Activated naive CD8-positive, alpha-beta T cell treated with anti-CD3 and anti-CD28 coated beads, Interleukin-2, amount 50 U/mL, for 24 hours (primary cell): Measurements from ENCODE around the gene TEX47.

Experiments used
- ATAC-seq: fragments of 150-1000 bp; cut with Tn5 transposase; one replicate; pipeline ENCODE4 v1.10.0; 2021
- DNase-seq: peaks from one replicate; pipeline ENCODE4 v3.0.0; 2021
- H3K27ac Mint-ChIP-seq: one replicate; pipeline ENCODE4 v1.8.0; 2021; ENCODE audit warnings: mild to moderate bottlenecking, mixed read lengths
- H3K27me3 Mint-ChIP-seq: one replicate; pipeline ENCODE4 v1.8.0; 2021; ENCODE audit warnings: mixed read lengths
- H3K36me3 Mint-ChIP-seq: one replicate; pipeline ENCODE4 v1.8.0; 2021; ENCODE audit warnings: low read depth, mixed read lengths
- H3K4me1 Mint-ChIP-seq: one replicate; pipeline ENCODE4 v1.8.0; 2021; ENCODE audit warnings: mixed read lengths
- H3K4me3 Mint-ChIP-seq: one replicate; pipeline ENCODE4 v1.8.0; 2021; ENCODE audit warnings: mild to moderate bottlenecking, moderate library complexity, mixed read lengths
- H3K9me3 Mint-ChIP-seq: one replicate; pipeline ENCODE4 v1.8.0; 2021; ENCODE audit warnings: mixed read lengths

The TEX47 gene

DNA sequence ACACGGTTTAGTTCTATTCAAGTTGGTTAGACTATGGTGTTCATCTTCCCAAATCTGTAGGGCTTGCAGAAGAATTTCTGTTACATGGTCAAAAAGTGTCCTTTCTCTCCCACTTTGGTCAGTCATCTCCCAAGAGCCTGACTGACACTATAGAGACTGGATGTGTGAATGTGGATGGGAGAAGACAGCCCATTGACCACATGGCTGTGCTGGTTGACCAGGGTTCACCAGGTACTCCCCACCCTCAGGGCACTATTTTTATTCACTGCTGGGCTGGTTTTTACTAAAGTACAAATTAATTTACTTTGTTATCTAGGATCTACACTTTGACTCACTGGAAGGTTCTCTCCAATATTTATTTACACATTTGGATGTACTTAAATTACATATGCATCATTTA lies 33.8 kb downstream of the TEX47 start:
- no peaks in the 10 kb centered on the region for H3K36me3 Mint-ChIP-seq

DNA sequence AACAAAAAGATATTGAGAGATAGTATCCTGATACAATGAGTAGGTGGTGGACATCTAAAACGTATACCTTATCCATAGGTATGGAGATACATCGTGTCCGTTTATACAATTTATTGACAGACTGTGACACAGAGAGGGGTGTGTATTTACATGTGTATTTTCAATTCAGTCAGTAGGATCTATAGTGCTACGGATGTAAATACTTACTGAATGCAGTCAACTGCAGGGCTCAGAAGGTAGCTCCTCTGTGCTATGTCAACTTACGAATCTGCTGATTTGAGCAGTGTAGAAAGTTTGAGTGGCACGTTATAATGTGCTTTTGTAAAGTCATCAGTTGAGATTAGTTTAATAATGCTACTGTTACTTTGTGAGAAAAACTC lies 35.4 kb downstream of the TEX47 start:
- ATAC-seq, result no peak
- Mint-ChIP-seq H3K36me3 (no peaks in the 10 kb centered on the region), H3K27ac (no peak overlapping the region), H3K4me1 (peaks cover 5% of the 10 kb centered on the region), H3K4me3 (no peak overlapping the region), H3K27me3 (peaks cover 39% of the 10 kb centered on the region), H3K9me3 (no peaks in the 10 kb centered on the region)
- no peak for DNase-seq

More for the DNA sequence above, 33.8 kb downstream of the TEX47 start:
- DNase-seq (no peak), ATAC-seq (no peak)
- Mint-ChIP-seq H3K4me1 (peaks cover 5% of the 10 kb centered on the region), H3K4me3 (no peak overlapping the region), H3K27me3 (peaks cover 35% of the 10 kb centered on the region), H3K27ac (no peak overlapping the region), H3K9me3 (no peaks in the 10 kb centered on the region)

DNA sequence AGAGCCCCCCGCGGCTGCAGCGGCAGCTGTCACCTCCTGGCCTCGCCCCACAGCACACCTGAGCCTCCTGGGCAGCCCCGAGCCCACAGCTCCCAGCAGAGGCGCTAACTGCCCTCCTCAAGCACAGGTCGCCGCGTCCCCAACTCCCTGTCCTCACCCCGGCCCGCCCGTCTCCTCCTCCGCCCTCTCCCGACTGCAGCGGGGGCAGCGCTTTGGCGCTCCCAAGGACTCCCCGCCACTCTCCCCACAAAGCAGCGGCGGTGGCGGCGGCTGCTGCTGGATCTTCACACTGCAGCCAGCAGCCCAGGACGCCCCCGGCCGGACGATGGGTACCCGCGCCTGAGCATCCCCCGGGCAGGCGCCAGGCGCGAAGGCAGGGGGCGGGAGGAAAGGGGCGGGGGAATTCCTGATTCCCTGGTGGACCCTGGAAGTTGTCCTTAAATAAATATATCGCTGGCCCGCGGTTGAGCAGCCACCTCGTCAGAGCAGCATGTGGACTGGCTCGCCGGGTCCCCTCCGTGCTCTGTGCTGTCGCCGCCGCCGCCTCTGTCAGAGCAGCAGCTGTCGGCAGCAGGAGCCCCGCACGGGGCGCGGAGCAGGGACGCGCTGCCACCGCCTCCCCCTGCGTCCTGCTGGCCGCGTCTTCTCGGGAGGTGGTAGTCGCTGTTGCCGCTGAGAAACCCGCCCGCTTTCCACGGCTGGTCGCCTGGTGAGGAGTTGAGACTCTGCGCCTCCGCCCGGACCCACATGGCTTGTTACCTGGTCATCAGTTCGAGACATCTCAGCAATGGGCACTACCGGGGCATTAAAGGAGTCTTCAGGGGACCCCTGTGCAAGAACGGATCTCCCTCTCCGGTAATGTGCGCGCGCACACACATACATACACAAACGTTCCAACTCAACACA lies 36.1 kb downstream of the TEX47 start, which contains the start of gene ZNF804B:
ZNF804B (plus strand) TSS at position 471 of the 906 bp plus-strand sequence; CDS start at position 748, 277 bp downstream.
- no peak within 1 kb of the TSS for H3K27ac Mint-ChIP-seq
- DNase-seq (peak; percentile 1), ATAC-seq (no peak)
- H3K36me3 Mint-ChIP-seq, result no peaks in the 10 kb centered on the region
- H3K4me3 Mint-ChIP-seq, result no peak within 1 kb of the TSS
- H3K9me3 Mint-ChIP-seq, result no peaks in the 10 kb centered on the region
- peaks cover 41% of the 10 kb centered on the region for H3K27me3 Mint-ChIP-seq
- peaks cover 5% of the 10 kb centered on the region for H3K4me1 Mint-ChIP-seq

DNA sequence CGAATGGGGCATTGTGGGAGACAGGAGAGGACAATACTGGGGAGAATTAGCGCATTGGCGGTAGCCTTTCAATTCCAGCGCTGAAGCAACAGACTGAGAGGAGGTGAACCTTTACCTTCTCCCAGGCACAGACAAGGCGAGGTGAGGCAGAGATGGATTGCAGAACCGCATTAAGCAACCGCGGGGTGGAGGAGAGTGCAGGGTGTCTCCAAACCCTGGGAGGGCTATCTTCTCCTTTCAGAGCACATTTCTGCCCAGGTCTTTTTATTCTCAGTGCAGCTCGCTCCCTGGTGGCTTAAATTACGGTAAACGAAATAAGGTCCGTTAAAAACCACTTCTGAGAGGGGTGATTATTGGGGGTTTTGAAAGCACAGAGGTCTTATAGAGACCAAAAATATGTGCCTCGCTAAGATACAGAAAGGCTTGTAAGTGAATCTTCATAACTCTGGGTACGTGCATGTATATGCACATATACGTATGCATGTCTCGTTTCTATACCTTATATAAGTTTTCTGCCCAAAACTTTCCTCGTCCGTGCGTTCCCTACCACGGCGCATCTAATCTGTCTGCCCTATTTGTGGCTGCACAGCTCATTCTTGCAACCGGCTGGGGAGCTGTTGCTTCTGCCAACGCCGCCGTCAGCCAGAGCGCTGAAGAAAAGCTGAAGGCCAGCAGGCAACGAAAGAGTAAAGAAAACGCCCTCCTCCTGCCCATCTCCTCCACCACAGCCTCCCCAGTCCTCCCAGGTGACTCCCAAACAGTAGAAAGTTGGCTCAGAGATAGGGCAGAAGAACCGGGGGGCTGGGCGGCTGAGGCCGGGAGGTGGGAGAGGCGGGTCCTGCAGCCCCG lies 36.9 kb downstream of the TEX47 start:
- Mint-ChIP-seq H3K4me1 (peaks cover 5% of the 10 kb centered on the region), H3K27me3 (peaks cover 45% of the 10 kb centered on the region), H3K4me3 (no peak overlapping the region), H3K9me3 (no peaks in the 10 kb centered on the region), H3K36me3 (no peaks in the 10 kb centered on the region), H3K27ac (no peak overlapping the region)
- DNase-seq (no peak), ATAC-seq (no peak)

DNA sequence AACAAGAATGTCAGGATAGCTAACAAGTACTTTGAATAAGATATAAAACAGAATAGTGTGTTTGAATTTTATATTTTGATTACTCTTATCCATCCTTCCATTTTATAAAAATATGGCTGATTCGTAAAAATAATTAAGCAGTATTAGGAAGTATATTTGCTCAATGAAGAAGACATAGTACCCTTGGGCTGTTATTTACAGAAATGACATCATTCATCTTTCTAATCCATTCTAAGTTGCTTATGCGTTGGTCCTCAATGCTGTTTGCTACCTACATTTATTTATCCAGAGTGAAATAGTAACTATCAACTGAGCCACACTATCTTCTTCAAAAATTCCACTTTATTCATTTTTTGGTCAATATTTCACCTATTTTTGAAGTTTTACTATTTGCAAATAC lies 38.2 kb downstream of the TEX47 start:
- Mint-ChIP-seq H3K9me3 (no peaks in the 10 kb centered on the region), H3K27me3 (peaks cover 44% of the 10 kb centered on the region), H3K4me3 (no peak overlapping the region), H3K27ac (no peak overlapping the region), H3K4me1 (peaks cover 5% of the 10 kb centered on the region), H3K36me3 (no peaks in the 10 kb centered on the region)
- no peak for ATAC-seq
- DNase-seq, result no peak

DNA sequence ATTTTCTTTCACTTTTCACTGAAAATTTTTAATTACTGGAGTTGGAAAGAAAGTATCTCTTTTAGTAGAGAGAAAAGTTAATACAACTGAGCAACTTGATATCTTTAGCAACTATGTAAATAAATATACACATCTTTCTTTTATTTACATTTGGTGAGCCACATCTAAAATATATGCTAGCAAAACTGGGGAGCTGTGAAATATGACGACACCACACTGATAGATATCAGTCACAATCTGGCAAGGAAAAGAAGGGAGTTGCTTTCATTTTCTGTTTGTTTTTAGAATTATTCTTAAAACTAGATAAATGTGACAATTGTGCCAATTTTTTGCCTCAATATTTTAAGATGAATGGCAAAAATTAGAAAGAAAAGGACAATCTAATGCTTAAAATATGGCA lies 38.7 kb downstream of the TEX47 start:
- Mint-ChIP-seq H3K4me1 (peaks cover 5% of the 10 kb centered on the region), H3K27ac (no peak overlapping the region), H3K27me3 (peaks cover 41% of the 10 kb centered on the region), H3K36me3 (no peaks in the 10 kb centered on the region), H3K4me3 (no peak overlapping the region), H3K9me3 (no peaks in the 10 kb centered on the region)
- DNase-seq, result no peak
- ATAC-seq, result no peak

DNA sequence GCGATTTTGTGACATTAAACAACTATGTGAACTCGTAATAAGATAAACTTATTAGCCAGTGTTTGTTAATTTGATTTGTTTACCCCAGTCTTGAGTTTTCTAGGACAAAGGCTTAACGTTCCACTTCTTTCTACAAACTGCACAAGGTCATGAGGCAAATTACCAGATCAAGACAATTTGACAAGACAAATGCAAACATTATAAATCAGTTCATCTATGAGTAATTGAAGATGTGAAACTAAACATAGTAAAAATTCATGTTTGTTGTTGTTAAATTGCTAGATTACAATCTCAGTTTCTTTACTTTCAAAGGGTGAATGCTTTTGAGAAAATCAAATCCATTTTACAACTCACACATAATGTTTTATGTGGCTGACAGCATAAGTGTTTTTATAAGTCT lies 49.4 kb downstream of the TEX47 start:
- Mint-ChIP-seq H3K36me3 (no peaks in the 10 kb centered on the region), H3K27ac (no peak overlapping the region), H3K4me1 (no peaks in the 10 kb centered on the region), H3K4me3 (no peak overlapping the region), H3K9me3 (no peaks in the 10 kb centered on the region), H3K27me3 (no peaks in the 10 kb centered on the region)
- DNase-seq, result no peak
- no peak for ATAC-seq
